ENCODE data around the gene TMED3.

- TF ChIP-seq CTCF (IDR thresholded peaks at IDR 0.05) (no peak), EZH2 (IDR thresholded peaks at IDR 0.05; ENCODE audit: borderline replicate concordance, insufficient read depth, low read depth, low read length, poor library complexity, severe bottlenecking) (no peak)
These were observed 16.8 kb upstream of the TMED3 start for GRCh38 chr15:79294075-79294474.

All from B cell (primary cell).